ENCODE results near the gene IL4R. TPM values are rescaled to one million over a fixed set of nuclear protein-coding genes. Genes with fewer than 3 reads are reported as not detected.

The IL4R gene
- polyA plus RNA-seq, 1 donor from 2014 or later, result 0.07 TPM

GRCh38 chr16:27323781-27324561, 10.2 kb downstream of the IL4R start:
- H3K9me2 ChIP-seq (ENCODE audit: insufficient read depth, low read length), result no peaks in the 10 kb centered on the region
- no peak overlapping the region for H3K4me3 ChIP-seq (ENCODE audit: low read length)
- no peaks in the 10 kb centered on the region for H3K79me2 ChIP-seq (replicated peaks; ENCODE audit: insufficient read depth, low read length)
- H3K4me2 ChIP-seq (ENCODE audit: low read length), result no peak overlapping the region
- H3K9me3 ChIP-seq (ENCODE audit: low read length), result no peaks in the 10 kb centered on the region
- no peak overlapping the region for H3K9ac ChIP-seq (ENCODE audit: low read length)
- H3K36me3 ChIP-seq (ENCODE audit: insufficient read depth, low read length), result no peaks in the 10 kb centered on the region
- no peaks in the 10 kb centered on the region for H3K27me3 ChIP-seq (ENCODE audit: insufficient read depth, low read depth, low read length)
- no peak for TF ChIP-seq RAD21 (conservative IDR thresholded peaks at IDR 0.05)
- TF ChIP-seq SMC3 (conservative IDR thresholded peaks at IDR 0.05; ENCODE audit: poor library complexity), result no peak
- TF ChIP-seq MXI1 (conservative IDR thresholded peaks at IDR 0.05; ENCODE audit: poor library complexity, severe bottlenecking), result no peak
- TF ChIP-seq TAF1 (IDR thresholded peaks at IDR 0.05; ENCODE audit: low read depth), result no peak
- TF ChIP-seq CTCF (IDR thresholded peaks at IDR 0.05; ENCODE audit: poor library complexity, severe bottlenecking), result no peak
- no peaks in the 10 kb centered on the region for H3F3A ChIP-seq (ENCODE audit: insufficient read depth, low read length, poor library complexity, severe bottlenecking)
- no peaks in the 10 kb centered on the region for H4K20me1 ChIP-seq (ENCODE audit: insufficient read depth)
- no peak overlapping the region for H3K27ac ChIP-seq (ENCODE audit: low read length)
- no peak overlapping the region for H2AFZ ChIP-seq (ENCODE audit: low read depth, low read length)

DNA sequence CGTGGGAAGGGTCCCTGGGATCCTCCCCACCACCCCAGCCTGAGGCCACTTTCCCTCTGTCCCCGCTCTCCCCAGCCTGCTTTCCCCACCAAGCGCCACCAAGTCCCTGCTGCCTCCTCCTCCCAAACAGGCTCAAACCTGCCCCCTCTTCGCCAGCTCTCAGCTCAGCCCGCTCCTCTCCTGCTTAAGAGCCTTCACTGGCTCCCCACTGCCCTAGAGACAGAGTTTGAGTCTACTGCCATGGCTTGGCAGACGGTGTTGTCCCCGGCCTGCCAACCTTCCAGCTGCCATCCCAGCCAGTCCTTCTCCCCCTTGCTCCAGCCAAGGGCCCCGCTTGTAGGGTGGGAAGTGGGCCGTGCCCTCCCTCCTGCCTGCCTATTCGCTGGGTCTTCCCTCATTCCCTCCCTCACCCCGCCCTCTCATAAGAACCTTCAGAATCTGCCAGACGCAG, 11.1 kb downstream of the IL4R start:
- no peak overlapping the region for H2AFZ ChIP-seq (ENCODE audit: low read depth, low read length)
- H3F3A ChIP-seq (ENCODE audit: insufficient read depth, low read length, poor library complexity, severe bottlenecking), result no peaks in the 10 kb centered on the region
- H3K4me2 ChIP-seq (ENCODE audit: low read length), result no peak overlapping the region

GRCh38 chr16:27325736-27326135, 12.0 kb downstream of the IL4R start:
- Histone ChIP-seq H3K4me3 (ENCODE audit: low read length) (no peak overlapping the region), H2AFZ (ENCODE audit: low read depth, low read length) (no peak overlapping the region), H3K79me2 (replicated peaks; ENCODE audit: insufficient read depth, low read length) (no peaks in the 10 kb centered on the region), H3K4me2 (ENCODE audit: low read length) (no peak overlapping the region), H3K9me2 (ENCODE audit: insufficient read depth, low read length) (no peaks in the 10 kb centered on the region), H4K20me1 (ENCODE audit: insufficient read depth) (no peaks in the 10 kb centered on the region), H3K36me3 (ENCODE audit: insufficient read depth, low read length) (no peaks in the 10 kb centered on the region), H3K9ac (ENCODE audit: low read length) (no peak overlapping the region), H3K27ac (ENCODE audit: low read length) (no peak overlapping the region), H3K27me3 (ENCODE audit: insufficient read depth, low read depth, low read length) (no peaks in the 10 kb centered on the region), H3F3A (ENCODE audit: insufficient read depth, low read length, poor library complexity, severe bottlenecking) (no peaks in the 10 kb centered on the region), H3K9me3 (ENCODE audit: low read length) (no peaks in the 10 kb centered on the region)
- no peak for TF ChIP-seq TAF1 (IDR thresholded peaks at IDR 0.05; ENCODE audit: low read depth)
- TF ChIP-seq EP300 (conservative IDR thresholded peaks at IDR 0.05; ENCODE audit: poor library complexity, severe bottlenecking), result no peak
- TF ChIP-seq REST (IDR thresholded peaks at IDR 0.05; ENCODE audit: borderline replicate concordance), result no peak
- no peak for TF ChIP-seq SMC3 (conservative IDR thresholded peaks at IDR 0.05; ENCODE audit: poor library complexity)
- no peak for TF ChIP-seq EZH2 (IDR thresholded peaks at IDR 0.05; ENCODE audit: borderline replicate concordance, insufficient read depth, low read length, poor library complexity, severe bottlenecking)

More for the DNA sequence above, 11.1 kb downstream of the IL4R start:
- H3K9me2 ChIP-seq (ENCODE audit: insufficient read depth, low read length), result no peaks in the 10 kb centered on the region
- H3K9me3 ChIP-seq (ENCODE audit: low read length), result no peaks in the 10 kb centered on the region
- no peaks in the 10 kb centered on the region for H3K79me2 ChIP-seq (replicated peaks; ENCODE audit: insufficient read depth, low read length)
- no peak overlapping the region for H3K9ac ChIP-seq (ENCODE audit: low read length)
- no peak overlapping the region for H3K4me3 ChIP-seq (ENCODE audit: low read length)
- no peaks in the 10 kb centered on the region for H4K20me1 ChIP-seq (ENCODE audit: insufficient read depth)
- H3K27me3 ChIP-seq (ENCODE audit: insufficient read depth, low read depth, low read length), result no peaks in the 10 kb centered on the region
- TF ChIP-seq POLR2AphosphoS5 (IDR thresholded peaks at IDR 0.05) (no peak), TAF1 (IDR thresholded peaks at IDR 0.05; ENCODE audit: low read depth) (no peak), RAD21 (conservative IDR thresholded peaks at IDR 0.05) (no peak), EZH2 (IDR thresholded peaks at IDR 0.05; ENCODE audit: borderline replicate concordance, insufficient read depth, low read length, poor library complexity, severe bottlenecking) (no peak), EP300 (conservative IDR thresholded peaks at IDR 0.05; ENCODE audit: poor library complexity, severe bottlenecking) (no peak)
- no peak overlapping the region for H3K27ac ChIP-seq (ENCODE audit: low read length)
- H3K36me3 ChIP-seq (ENCODE audit: insufficient read depth, low read length), result no peaks in the 10 kb centered on the region
